ENCODE results near the gene GRIA4. TPM values are rescaled to one million over a fixed set of nuclear protein-coding genes. Genes with fewer than 3 reads are reported as not detected.

GRIA4 gene
- not detected for polyA plus RNA-seq

- Mint-ChIP-seq H3K27ac (no peak within 1 kb of the TSS), H3K36me3 (no peaks in the 10 kb centered on the region), H3K27me3 (peaks cover 28% of the 10 kb centered on the region), H3K4me1 (peaks cover 0 to 12% (median 11%) of the 10 kb centered on the region in 3 donors), H3K9me3 (peaks cover 2 to 5% (median 3%) of the 10 kb centered on the region in 3 donors), H3K4me3 (peak within 1 kb of the TSS in 3 of 4 donors; percentile 7 to 54 (median 27))
Observed at GRCh38 chr11:105609832-105610781, at the start of gene GRIA4. Gene GRIA4, plus strand, starts transcription at chr11:105610073. Its CDS starts 925 bp downstream, at chr11:105610998.

- Mint-ChIP-seq H3K4me3 (no peak overlapping the region), H3K27me3 (no peaks in the 10 kb centered on the region), H3K27ac (no peak overlapping the region), H3K9me3 (no peaks in the 10 kb centered on the region), H3K4me1 (no peaks in the 10 kb centered on the region), H3K36me3 (no peaks in the 10 kb centered on the region)
Observed at GRCh38 chr11:105573091-105573490, 36.8 kb upstream of the GRIA4 start.

DNA sequence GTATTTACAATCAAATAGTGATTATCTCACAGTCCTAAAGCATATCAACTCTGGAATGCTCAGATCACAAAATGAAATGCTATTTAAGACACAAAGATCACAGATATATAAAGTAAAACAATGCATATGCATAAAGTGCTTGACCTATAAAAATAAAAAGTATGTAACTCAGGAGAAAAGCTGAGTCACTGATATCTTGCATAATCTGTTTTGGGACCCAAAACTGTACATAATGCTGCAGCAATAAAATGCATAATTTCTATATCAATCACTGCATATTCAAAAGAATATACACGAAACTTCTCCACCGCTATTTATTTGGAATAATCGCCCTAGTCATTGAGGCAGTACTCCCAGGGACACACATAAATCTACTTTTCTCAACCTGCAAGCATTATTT, 34.9 kb upstream of the GRIA4 start:
- H3K4me3 Mint-ChIP-seq = no peak overlapping the region
- H3K4me1 Mint-ChIP-seq = no peaks in the 10 kb centered on the region
- H3K27me3 Mint-ChIP-seq = no peaks in the 10 kb centered on the region
- H3K36me3 Mint-ChIP-seq = no peaks in the 10 kb centered on the region
- H3K9me3 Mint-ChIP-seq = no peaks in the 10 kb centered on the region
- no peak overlapping the region for H3K27ac Mint-ChIP-seq

DNA sequence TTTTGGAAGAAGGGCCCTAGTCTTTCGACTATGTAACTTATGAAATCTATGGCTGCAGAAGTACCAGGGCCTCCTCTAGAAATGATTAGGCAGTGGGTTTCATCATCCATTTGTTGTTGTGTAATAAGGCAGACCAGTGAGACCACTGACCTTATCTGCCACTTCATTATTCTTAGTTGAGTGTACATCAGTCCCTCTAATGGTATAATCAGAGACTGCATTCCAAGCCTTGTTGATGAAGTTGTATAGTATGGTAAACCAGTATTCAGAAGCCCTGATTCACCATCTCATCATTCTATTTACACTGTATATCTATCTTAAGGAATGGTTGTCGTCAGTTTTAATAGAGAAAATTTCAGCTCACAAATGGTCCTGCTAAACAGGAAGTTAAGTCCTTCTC, 32.2 kb upstream of the GRIA4 start:
- no peak overlapping the region for H3K27ac Mint-ChIP-seq
- H3K4me3 Mint-ChIP-seq = no peak overlapping the region
- no peaks in the 10 kb centered on the region for H3K9me3 Mint-ChIP-seq
- H3K27me3 Mint-ChIP-seq = no peaks in the 10 kb centered on the region
- no peaks in the 10 kb centered on the region for H3K4me1 Mint-ChIP-seq
- no peaks in the 10 kb centered on the region for H3K36me3 Mint-ChIP-seq

GRCh38 chr11:105579111-105579510, 30.8 kb upstream of the GRIA4 start:
- Mint-ChIP-seq H3K27me3 (no peaks in the 10 kb centered on the region), H3K9me3 (no peaks in the 10 kb centered on the region), H3K4me3 (no peak overlapping the region), H3K36me3 (no peaks in the 10 kb centered on the region), H3K27ac (no peak overlapping the region), H3K4me1 (no peaks in the 10 kb centered on the region)

- no peaks in the 10 kb centered on the region for H3K4me1 Mint-ChIP-seq
- no peak overlapping the region for H3K27ac Mint-ChIP-seq
- no peaks in the 10 kb centered on the region for H3K27me3 Mint-ChIP-seq
- no peak overlapping the region for H3K4me3 Mint-ChIP-seq
- H3K36me3 Mint-ChIP-seq = no peaks in the 10 kb centered on the region
- H3K9me3 Mint-ChIP-seq = no peaks in the 10 kb centered on the region
Observed at GRCh38 chr11:105582497-105582896, 27.4 kb upstream of the GRIA4 start.

GRCh38 chr11:105588001-105588400, 21.9 kb upstream of the GRIA4 start:
- Mint-ChIP-seq H3K36me3 (no peaks in the 10 kb centered on the region), H3K27me3 (no peaks in the 10 kb centered on the region), H3K4me1 (no peaks in the 10 kb centered on the region), H3K9me3 (no peaks in the 10 kb centered on the region), H3K27ac (no peak overlapping the region), H3K4me3 (no peak overlapping the region)

GRCh38 chr11:105589346-105589745, 20.5 kb upstream of the GRIA4 start:
- Mint-ChIP-seq H3K27me3 (no peaks in the 10 kb centered on the region), H3K27ac (no peak overlapping the region), H3K4me1 (no peaks in the 10 kb centered on the region), H3K4me3 (no peak overlapping the region), H3K36me3 (no peaks in the 10 kb centered on the region), H3K9me3 (peaks cover 0 to 2% (median 0%) of the 10 kb centered on the region in 3 donors)

DNA sequence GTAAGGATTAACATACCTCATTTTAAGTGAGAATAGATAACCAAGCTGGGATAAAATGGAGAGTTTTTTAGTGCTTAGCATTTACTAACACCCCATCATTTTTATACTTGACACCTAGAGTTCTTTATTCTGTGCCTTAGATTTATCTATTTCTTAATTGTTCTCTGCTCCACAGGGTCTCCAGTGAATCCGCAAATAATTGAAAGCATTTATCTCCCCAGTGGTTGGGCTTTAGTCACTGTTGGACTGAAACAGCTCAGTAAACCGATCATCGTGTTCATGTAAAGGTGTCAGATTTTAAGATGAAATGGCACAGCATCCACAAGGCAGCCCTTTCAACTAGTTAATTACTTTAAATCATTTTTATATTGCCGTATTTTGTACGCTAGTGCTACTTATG, 17.8 kb upstream of the GRIA4 start:
- no peaks in the 10 kb centered on the region for H3K36me3 Mint-ChIP-seq
- H3K27me3 Mint-ChIP-seq = no peaks in the 10 kb centered on the region
- no peak overlapping the region for H3K27ac Mint-ChIP-seq
- H3K4me1 Mint-ChIP-seq = no peaks in the 10 kb centered on the region
- H3K9me3 Mint-ChIP-seq = peaks cover 0 to 2% (median 0%) of the 10 kb centered on the region in 3 donors
- H3K4me3 Mint-ChIP-seq = no peak overlapping the region

GRCh38 chr11:105598371-105598770, 11.5 kb upstream of the GRIA4 start:
- H3K4me1 Mint-ChIP-seq = no peaks in the 10 kb centered on the region
- no peaks in the 10 kb centered on the region for H3K27me3 Mint-ChIP-seq
- no peak overlapping the region for H3K27ac Mint-ChIP-seq
- H3K36me3 Mint-ChIP-seq = no peaks in the 10 kb centered on the region
- peaks cover 0 to 2% (median 0%) of the 10 kb centered on the region in 3 donors for H3K9me3 Mint-ChIP-seq
- H3K4me3 Mint-ChIP-seq = no peak overlapping the region

DNA sequence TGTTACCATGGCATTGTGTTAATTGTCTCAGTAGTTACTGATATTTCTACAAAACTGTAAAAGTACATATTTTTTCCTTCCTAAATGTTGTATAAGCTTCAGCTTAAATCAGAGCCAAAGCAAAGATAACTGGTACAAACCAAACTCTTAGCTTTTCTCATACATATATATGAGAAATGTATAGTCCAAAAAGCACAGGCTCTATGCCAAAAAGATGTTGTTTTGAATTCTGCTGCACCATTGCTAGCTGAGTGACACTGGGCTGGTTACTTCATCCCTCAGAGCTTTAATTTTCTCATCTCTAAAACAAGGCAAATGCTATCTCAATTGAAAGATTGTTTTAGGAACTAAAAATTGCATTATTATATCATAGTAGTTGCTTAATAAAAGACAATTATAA, 6.7 kb upstream of the GRIA4 start:
- Mint-ChIP-seq H3K36me3 (no peaks in the 10 kb centered on the region), H3K27ac (no peak overlapping the region), H3K27me3 (peaks cover 1% of the 10 kb centered on the region), H3K4me3 (no peak overlapping the region), H3K4me1 (no peaks in the 10 kb centered on the region), H3K9me3 (peaks cover 2 to 5% (median 3%) of the 10 kb centered on the region in 3 donors)

DNA sequence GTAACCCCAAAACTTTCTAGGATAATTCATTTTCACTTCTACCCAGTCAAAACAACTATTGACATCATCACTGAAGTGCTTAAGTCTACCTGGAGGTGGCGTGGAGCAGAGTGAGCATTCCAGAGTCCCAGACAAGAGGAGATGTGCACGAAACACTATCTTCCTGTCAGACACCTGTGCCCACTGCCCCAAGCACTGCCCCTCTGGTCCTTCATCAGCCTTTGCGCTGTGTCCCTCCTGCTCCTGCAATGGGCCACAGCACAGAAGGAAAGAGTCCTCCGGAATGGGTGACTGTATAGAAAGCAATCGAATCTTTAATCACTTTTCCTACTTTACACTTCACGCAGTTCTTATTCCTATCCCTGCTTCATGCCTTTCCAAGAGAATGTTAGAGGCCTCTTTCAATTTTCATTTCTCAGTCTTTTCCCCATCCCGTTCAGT, 512 bp upstream of the GRIA4 start:
- Mint-ChIP-seq H3K36me3 (no peaks in the 10 kb centered on the region), H3K4me3 (peak overlapping the region in 1 of 4 donors; percentile 27), H3K27me3 (peaks cover 28% of the 10 kb centered on the region), H3K27ac (no peak overlapping the region), H3K4me1 (peaks cover 0 to 12% (median 11%) of the 10 kb centered on the region in 3 donors), H3K9me3 (peaks cover 2 to 5% (median 3%) of the 10 kb centered on the region in 3 donors)

DNA sequence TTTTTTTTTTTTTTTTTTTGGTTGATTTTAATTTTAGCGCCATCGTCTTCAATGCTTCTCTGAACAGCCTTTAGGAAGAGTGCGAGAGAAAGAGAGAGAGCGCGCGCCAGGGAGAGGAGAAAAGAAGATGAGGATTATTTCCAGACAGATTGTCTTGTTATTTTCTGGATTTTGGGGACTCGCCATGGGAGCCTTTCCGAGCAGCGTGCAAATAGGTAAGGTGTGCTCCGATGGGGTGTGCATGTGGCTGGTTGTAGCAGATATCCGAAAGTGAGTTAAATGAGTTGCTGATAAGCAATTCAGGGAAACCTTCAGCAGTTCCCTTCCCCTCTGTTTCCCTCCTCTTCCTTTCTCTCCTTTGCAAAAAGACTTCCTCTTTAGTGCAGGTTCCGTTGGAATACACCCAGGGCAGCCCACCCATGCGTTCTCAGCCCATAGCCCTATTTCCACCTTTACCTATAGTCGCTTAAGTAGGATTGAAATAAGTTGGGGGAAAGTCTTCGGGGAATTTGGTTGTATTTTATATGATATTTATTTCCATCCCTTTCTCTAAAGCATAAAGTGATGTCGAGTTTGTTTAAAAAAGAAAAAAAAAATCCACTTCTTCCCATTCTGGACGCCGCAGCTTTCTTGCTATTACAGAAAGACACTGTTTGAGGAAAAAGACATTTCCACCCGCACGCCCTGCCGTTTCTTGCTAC, 1.1 kb downstream of the GRIA4 start:
- Mint-ChIP-seq H3K27ac (no peak overlapping the region), H3K4me3 (peak overlapping the region in 1 of 4 donors; percentile 83), H3K27me3 (peaks cover 28% of the 10 kb centered on the region), H3K9me3 (peaks cover 0 to 3% (median 2%) of the 10 kb centered on the region in 3 donors), H3K36me3 (no peaks in the 10 kb centered on the region), H3K4me1 (peaks cover 0 to 12% (median 11%) of the 10 kb centered on the region in 3 donors)

GRCh38 chr11:105611572-105612441, 1.9 kb downstream of the GRIA4 start:
- Mint-ChIP-seq H3K9me3 (no peaks in the 10 kb centered on the region), H3K36me3 (no peaks in the 10 kb centered on the region), H3K27ac (no peak overlapping the region), H3K4me3 (peak overlapping the region in 1 of 4 donors; percentile 83), H3K27me3 (peaks cover 28% of the 10 kb centered on the region), H3K4me1 (peaks cover 0 to 12% (median 11%) of the 10 kb centered on the region in 3 donors)
